CD4-positive, alpha-beta T cell (primary cell): ENCODE results near the gene EPHB1. TPM values are rescaled to one million over a fixed set of nuclear protein-coding genes. Genes with fewer than 3 reads are reported as not detected.

Experiments used
- ATAC-seq: fragments of 200-7000 bp; cut with Tn5 transposase; one replicate; pipeline ENCODE4 v1.10.0; 2022; ENCODE audit warnings: mild to moderate bottlenecking; ENCODE audit not compliant: poor library complexity
- CTCF ChIA-PET: fragments of 350-600 bp; sonication (Branson Sonifier 250); formaldehyde crosslinking; loops from one replicate; lab custom pipeline; 2021; ENCODE audit warnings: antibody characterized with exemption, inconsistent platforms; lab: Charles Lee
- POLR2A ChIA-PET: fragments of 350-600 bp; sonication (Branson Sonifier 250); formaldehyde crosslinking; loops from one replicate; lab custom pipeline; 2021; ENCODE audit warnings: antibody characterized with exemption, inconsistent platforms; lab: Charles Lee
- DNase-seq, 14 experiments: peaks; one replicate each; pipeline ENCODE4 v3.0.0-alpha.2; 2013 to 2020; ENCODE audit warnings: mixed read lengths in 2 of 14
- H3K27ac ChIP-seq, 2 donors: one replicate each; pipeline versions ENCODE4 v1.5.1 to v1.7.0; 2013; ENCODE audit warnings: low read length in 2 of 2, low read depth in 1 of 2, mild to moderate bottlenecking in 1 of 2
- H3K27me3 ChIP-seq, 2 experiments: 1 replicate in 1 of 2; 2 replicates in 1 of 2; pipeline versions ENCODE4 v1.6.1 to v1.7.0; 2013; ENCODE audit warnings: low read length in 2 of 2, control low read depth in 1 of 2, mild to moderate bottlenecking in 1 of 2, moderate library complexity in 1 of 2; ENCODE audit not compliant: insufficient read depth in 2 of 2, control insufficient read depth in 1 of 2
- H3K36me3 ChIP-seq: one replicate; pipeline ENCODE4 v1.6.1; 2013; ENCODE audit warnings: low read length, control low read depth; ENCODE audit not compliant: insufficient read depth
- H3K4me1 ChIP-seq: one replicate; pipeline ENCODE4 v1.6.1; 2013; ENCODE audit warnings: low read length, control low read depth; ENCODE audit not compliant: insufficient read depth
- H3K4me3 ChIP-seq: one replicate; pipeline ENCODE4 v1.5.1; 2013; ENCODE audit warnings: mild to moderate bottlenecking, low read length, moderate library complexity
- H3K9me3 ChIP-seq, 2 experiments: 1 replicate in 1 of 2; 2 replicates in 1 of 2; pipeline versions ENCODE4 v1.6.1 to v1.7.0; 2013; ENCODE audit warnings: low read length in 2 of 2, mild to moderate bottlenecking in 2 of 2, control low read depth in 1 of 2, moderate library complexity in 1 of 2; ENCODE audit not compliant: control insufficient read depth in 1 of 2, insufficient read depth in 1 of 2
- H3K27ac Mint-ChIP-seq: one replicate; pipeline ENCODE4 v1.8.0; 2020; ENCODE audit warnings: mixed read lengths
- H3K27me3 Mint-ChIP-seq: one replicate; pipeline ENCODE4 v1.8.0; 2021; ENCODE audit warnings: mixed read lengths
- H3K36me3 Mint-ChIP-seq: one replicate; pipeline ENCODE4 v1.8.0; 2021; ENCODE audit warnings: low read depth, mixed read lengths
- H3K4me1 Mint-ChIP-seq: one replicate; pipeline ENCODE4 v1.8.0; 2021; ENCODE audit warnings: low read depth, mixed read lengths
- H3K4me3 Mint-ChIP-seq: one replicate; pipeline ENCODE4 v1.8.0; 2020; ENCODE audit warnings: mild to moderate bottlenecking, mixed read lengths
- H3K9me3 Mint-ChIP-seq: one replicate; pipeline ENCODE4 v1.8.0; 2020; ENCODE audit warnings: mixed read lengths
- intact Hi-C, 2 experiments: fragments of 100-400 bp; cut with DNase I in 1 of 2; cut with micrococcal nuclease in 1 of 2; formaldehyde crosslinking; loops; one replicate each; pipeline versions ENCODE4 v1.15.1 to v1.9.0; 2023 to 2025; cut with DNase I, micrococcal nuclease
- total RNA-seq, 174 experiments: library from RNA in 2 of 174; stranded (reverse) in 2 of 174; gene quantifications; one replicate each; pipeline ENCODE4 v1.2.3 and lab custom pipeline; 2021 to 2026
- TF ChIP-seq, protein P1 (sequence below): fragments of 200-600 bp; IDR thresholded peaks from one replicate; pipeline ENCODE4 v1.8.0; 2022; ENCODE audit warnings: antibody characterized with exemption, mild to moderate bottlenecking

EPHB1 gene
- total RNA-seq, 2 experiments from 2014 or later = 0.08 to 0.49 TPM

DNA sequence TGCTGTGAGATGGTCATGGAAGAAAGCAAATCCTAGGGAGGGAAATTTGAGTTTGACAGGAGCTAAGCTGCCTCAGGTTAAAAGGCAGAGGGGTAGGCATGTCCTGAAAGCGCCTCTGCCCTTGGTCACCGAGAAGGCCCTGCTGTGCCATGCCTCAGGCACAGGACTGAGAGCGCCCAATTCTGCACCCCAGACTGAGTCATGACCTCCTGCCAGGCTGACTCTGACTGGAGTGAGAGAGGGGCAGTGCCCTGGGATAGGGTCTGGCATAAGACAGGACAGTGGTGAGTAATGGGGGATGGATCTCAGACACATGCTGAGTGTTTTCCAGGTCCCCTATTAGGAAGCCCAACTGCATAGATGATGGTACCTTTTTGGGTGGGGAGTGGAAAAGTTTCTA is 44.4 kb downstream of the EPHB1 start:
- POLR2A ChIA-PET = no interaction called here
- Mint-ChIP-seq H3K27me3 (no peaks in the 10 kb centered on the region), H3K36me3 (no peaks in the 10 kb centered on the region), H3K4me3 (no peak overlapping the region), H3K9me3 (peaks cover 10% of the 10 kb centered on the region), H3K27ac (no peak overlapping the region), H3K4me1 (no peaks in the 10 kb centered on the region)
- H3K9me3 ChIP-seq = peaks cover 0 to 6% of the 10 kb centered on the region in 2 experiments
- no peak for ATAC-seq
- TF ChIP-seq, protein P1, sequence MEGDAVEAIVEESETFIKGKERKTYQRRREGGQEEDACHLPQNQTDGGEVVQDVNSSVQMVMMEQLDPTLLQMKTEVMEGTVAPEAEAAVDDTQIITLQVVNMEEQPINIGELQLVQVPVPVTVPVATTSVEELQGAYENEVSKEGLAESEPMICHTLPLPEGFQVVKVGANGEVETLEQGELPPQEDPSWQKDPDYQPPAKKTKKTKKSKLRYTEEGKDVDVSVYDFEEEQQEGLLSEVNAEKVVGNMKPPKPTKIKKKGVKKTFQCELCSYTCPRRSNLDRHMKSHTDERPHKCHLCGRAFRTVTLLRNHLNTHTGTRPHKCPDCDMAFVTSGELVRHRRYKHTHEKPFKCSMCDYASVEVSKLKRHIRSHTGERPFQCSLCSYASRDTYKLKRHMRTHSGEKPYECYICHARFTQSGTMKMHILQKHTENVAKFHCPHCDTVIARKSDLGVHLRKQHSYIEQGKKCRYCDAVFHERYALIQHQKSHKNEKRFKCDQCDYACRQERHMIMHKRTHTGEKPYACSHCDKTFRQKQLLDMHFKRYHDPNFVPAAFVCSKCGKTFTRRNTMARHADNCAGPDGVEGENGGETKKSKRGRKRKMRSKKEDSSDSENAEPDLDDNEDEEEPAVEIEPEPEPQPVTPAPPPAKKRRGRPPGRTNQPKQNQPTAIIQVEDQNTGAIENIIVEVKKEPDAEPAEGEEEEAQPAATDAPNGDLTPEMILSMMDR = no peak
- H3K27ac ChIP-seq = no peak overlapping the region
- no peaks in the 10 kb centered on the region for H3K36me3 ChIP-seq
- CTCF ChIA-PET = no interaction called here
- H3K27me3 ChIP-seq = peaks cover 0 to 3% of the 10 kb centered on the region in 2 experiments
- intact Hi-C loops = no loop called here
- no peak overlapping the region for H3K4me3 ChIP-seq
- no peaks in the 10 kb centered on the region for H3K4me1 ChIP-seq
- no peak for DNase-seq

DNA sequence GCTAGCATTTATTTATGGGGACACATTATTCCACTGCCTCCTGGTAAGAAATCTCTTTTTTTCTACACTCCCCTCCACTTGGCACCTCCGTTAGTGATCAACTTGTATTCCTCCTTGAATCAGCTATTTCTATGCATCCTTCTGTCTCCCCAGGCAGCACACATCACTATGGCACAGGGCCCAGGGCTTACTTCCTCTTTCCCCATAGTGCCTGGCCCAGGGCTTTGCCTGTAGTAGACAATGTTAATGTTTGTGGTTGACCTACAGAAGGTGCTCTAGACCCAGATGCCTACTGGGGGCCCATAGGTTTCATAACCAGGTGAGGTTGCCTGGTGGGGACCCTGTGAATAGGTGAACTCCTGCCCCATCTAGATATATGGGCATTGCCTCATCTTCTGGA is 44.9 kb downstream of the EPHB1 start:
- no peak overlapping the region for H3K27ac Mint-ChIP-seq
- H3K9me3 ChIP-seq = peaks cover 0 to 6% of the 10 kb centered on the region in 2 experiments
- no peaks in the 10 kb centered on the region for H3K4me1 Mint-ChIP-seq
- H3K4me3 Mint-ChIP-seq = no peak overlapping the region
- TF ChIP-seq, protein P1 = no peak
- H3K36me3 ChIP-seq = no peaks in the 10 kb centered on the region
- no peaks in the 10 kb centered on the region for H3K36me3 Mint-ChIP-seq
- H3K27ac ChIP-seq = no peak overlapping the region
- H3K4me1 ChIP-seq = no peaks in the 10 kb centered on the region
- ChIA-PET POLR2A (no interaction called here), CTCF (no interaction called here)
- no peaks in the 10 kb centered on the region for H3K27me3 Mint-ChIP-seq
- no peak for ATAC-seq
- H3K27me3 ChIP-seq = peaks cover 0 to 3% of the 10 kb centered on the region in 2 experiments
- DNase-seq = no peak
- intact Hi-C loops = no loop called here
- H3K9me3 Mint-ChIP-seq = peaks cover 12% of the 10 kb centered on the region
- no peak overlapping the region for H3K4me3 ChIP-seq

DNA sequence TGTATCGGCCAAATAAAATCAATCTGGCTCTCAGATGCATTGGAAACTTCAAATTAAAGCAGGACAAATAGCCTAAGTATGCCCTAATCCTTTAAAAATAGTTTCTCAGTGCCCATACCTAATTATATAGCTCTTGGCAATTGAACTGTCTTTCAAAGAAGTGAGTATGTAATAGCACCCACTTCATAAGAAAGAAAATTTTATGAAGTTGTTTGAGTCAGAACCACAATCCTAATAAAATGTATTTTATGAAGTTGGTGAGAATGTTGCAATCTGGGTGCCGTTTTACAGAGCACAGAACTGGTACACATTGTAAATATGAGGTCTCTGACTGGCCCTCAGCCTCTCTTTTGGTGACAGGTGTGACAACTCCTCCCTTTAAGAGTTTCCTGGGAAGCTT is 45.4 kb downstream of the EPHB1 start:
- H3K4me3 Mint-ChIP-seq = no peak overlapping the region
- ChIA-PET POLR2A (no interaction called here), CTCF (no interaction called here)
- no peaks in the 10 kb centered on the region for H3K4me1 Mint-ChIP-seq
- H3K4me1 ChIP-seq = no peaks in the 10 kb centered on the region
- DNase-seq = no peak
- intact Hi-C loops = no loop called here
- no peaks in the 10 kb centered on the region for H3K36me3 ChIP-seq
- H3K27ac ChIP-seq = no peak overlapping the region
- no peak for ATAC-seq
- no peak overlapping the region for H3K4me3 ChIP-seq
- peaks cover 12% of the 10 kb centered on the region for H3K9me3 Mint-ChIP-seq
- TF ChIP-seq, protein P1 = no peak
- H3K27me3 ChIP-seq = peaks cover 0 to 3% of the 10 kb centered on the region in 2 experiments
- H3K27me3 Mint-ChIP-seq = no peaks in the 10 kb centered on the region
- peaks cover 0 to 6% of the 10 kb centered on the region in 2 experiments for H3K9me3 ChIP-seq
- no peak overlapping the region for H3K27ac Mint-ChIP-seq
- no peaks in the 10 kb centered on the region for H3K36me3 Mint-ChIP-seq
